ENCODE data around the gene ZFP36. TPM values are rescaled to one million over a fixed set of nuclear protein-coding genes. Genes with fewer than 3 reads are reported as not detected.
A peak's percentile ranks its signal among the peaks of the same experiment; 100 is the strongest.

ZFP36 gene
- total RNA-seq, 4 donors from 2014 or later, result 323 to 827 (median 509) TPM

DNA sequence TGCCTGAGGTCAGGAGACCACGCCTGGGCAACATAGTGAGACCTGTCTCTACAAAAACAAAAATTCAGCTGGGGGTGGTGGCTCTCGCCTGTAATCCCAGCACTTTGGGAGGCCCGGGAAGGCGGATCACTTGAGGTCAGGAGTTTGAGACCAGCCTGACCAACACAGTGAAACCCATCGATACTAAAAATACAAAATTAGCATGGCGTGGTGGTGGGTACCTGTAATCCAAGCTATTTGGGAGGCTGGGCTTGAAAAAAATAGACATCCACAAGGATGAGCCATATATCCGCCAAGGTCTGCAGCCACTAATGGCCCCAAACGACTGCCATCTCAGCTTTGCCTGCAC is 26.0 kb downstream of the ZFP36 start:
- no peak for DNase-seq (ENCODE audit: low spot score)
- ATAC-seq (ENCODE audit: low FRiP score), result no peak
- no peak for TF ChIP-seq CTCF (IDR thresholded peaks at IDR 0.05)

DNA sequence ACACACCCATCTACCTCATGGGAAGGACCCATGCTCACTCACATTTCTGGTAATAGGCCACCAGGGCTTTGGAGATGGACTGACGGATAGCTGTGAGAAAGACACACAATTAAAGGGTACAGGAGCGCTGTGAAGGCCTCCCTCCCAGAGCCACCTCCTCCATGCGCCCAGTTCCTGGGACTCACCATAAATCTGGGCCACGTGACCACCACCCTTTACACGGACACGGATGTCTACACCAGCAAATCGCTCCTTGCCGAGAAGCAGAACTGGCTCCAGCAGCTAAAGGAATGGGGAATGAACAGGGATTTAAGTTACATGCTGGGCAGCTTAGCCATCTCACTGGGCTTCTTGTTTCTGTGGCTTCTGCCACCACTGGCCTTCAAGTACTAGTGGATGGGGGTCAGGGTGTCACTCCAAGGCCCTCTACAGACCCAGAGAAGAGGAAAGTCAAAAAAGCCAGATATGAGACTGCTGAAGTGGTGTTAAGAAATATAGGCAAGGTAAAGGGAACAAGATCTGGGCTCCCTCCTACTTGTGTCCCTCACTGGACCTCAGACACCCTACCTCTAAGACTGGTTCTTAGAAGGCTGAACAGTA is 26.9 kb downstream of the ZFP36 start:
- ATAC-seq (ENCODE audit: low FRiP score), result no peak
- no peak for DNase-seq (ENCODE audit: low spot score)
- no peak for TF ChIP-seq CTCF (IDR thresholded peaks at IDR 0.05)

GRCh38 chr19:39434123-39435076 is 27.8 kb downstream of the ZFP36 start:
- DNase-seq (ENCODE audit: low spot score) (no peak), ATAC-seq (ENCODE audit: low FRiP score) (no peak)
- TF ChIP-seq CTCF (IDR thresholded peaks at IDR 0.05), result no peak

GRCh38 chr19:39435499-39436349 is 29.1 kb downstream of the ZFP36 start, which contains the start of gene RPS16:
Gene RPS16, minus strand, starts transcription at chr19:39435949. Its CDS starts 54 bp downstream, at chr19:39435895.
- DNase-seq (ENCODE audit: low spot score), result peak; percentile 85
- no peak for TF ChIP-seq CTCF (IDR thresholded peaks at IDR 0.05)

DNA sequence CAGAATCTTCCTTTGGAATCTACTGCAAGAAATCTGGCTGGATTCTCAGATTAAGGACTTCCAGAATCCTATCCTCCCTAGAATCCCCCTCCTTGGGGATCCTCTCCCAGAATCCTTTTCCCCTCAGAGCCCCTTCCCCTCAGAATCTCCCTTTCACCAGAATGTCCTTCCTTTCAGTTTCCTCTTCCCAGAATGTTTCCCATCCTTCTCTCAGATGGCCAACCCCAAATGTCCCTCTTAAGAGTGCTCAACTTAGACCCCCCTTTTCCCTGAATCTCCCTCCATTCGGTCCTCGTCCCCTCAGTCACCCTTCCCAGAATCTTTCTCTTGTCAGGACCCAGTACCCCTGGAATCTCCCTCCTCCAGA is 29.7 kb downstream of the ZFP36 start:
- no peak for DNase-seq (ENCODE audit: low spot score)
- no peak for TF ChIP-seq CTCF (IDR thresholded peaks at IDR 0.05)
- ATAC-seq (ENCODE audit: low FRiP score), result no peak

More at GRCh38 chr19:39435499-39436349, 29.1 kb downstream of the ZFP36 start, which contains the start of gene RPS16:
- ATAC-seq (ENCODE audit: low FRiP score), result peak; percentile 96

DNA sequence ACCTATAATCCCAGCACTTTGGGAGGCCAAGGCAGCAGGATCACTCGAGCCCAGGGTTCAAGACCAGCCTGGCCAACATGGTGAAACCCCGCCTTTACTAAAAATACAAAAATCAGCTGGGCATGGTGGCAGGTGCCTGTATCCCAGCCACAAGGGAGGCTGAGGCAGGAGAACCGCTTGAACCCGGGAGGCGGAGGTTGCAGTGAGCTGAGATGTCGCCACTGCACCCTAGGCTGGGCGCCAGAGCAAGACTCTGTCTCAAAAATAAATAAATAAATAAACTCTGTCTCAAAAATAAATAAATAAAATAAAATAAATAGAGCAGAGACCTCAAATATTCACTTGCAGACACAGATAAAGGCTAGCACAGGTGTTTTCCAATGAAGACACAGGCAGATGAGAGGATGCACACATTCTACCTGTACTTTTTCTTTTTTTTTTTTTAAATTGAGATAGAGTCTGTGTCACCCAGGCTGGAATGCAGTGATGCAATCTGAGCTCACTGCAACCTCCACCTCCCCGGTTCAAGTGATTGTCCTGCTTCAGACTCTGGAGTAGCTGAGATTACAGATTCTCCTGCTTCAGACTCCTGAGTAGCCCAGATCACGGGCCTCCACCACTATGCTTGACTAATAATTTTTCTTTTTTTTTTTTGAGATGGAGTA is 31.8 kb downstream of the ZFP36 start:
- no peak for ATAC-seq (ENCODE audit: low FRiP score)
- TF ChIP-seq CTCF (IDR thresholded peaks at IDR 0.05), result no peak
- no peak for DNase-seq (ENCODE audit: low spot score)
